ENCODE data around the gene CAST.
"Not testable (repeated sequence)": the region's sequence is repeated elsewhere in the genome, so short reads cannot be mapped to it uniquely, and the experiment has no call there.

The CAST gene

DNA sequence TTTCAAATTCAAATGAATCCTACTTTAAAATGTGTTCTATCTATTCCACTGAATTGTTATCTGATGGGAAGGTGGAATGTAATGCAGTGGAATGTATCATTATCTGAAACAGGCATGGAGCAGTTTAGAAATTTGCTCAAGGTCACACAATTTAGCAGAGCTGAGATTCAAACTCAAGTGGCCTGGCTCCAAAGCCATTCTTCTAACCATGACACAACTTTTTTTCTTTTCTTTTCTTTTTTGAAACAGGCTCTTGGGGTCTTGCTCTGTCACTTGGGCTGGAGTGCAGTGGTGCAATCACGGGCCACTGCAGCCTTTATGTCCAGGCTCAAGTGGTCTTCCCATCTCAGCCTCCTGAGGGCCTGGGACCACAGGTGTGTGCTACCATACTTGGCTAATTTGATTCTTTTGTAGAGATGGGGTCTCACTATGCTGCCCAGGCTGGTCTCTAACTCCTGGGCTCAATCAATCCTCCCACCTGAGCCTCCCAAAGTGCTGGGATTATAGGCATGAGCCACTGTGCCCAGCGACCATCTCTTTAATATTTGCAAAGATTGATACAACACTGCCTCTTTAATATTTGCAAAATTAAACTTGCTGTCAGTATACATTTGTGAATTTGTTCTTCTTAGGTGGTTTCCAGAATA is 50.0 kb downstream of the CAST start:
- no peak for DNase-seq (ENCODE audit: low read depth)

DNA sequence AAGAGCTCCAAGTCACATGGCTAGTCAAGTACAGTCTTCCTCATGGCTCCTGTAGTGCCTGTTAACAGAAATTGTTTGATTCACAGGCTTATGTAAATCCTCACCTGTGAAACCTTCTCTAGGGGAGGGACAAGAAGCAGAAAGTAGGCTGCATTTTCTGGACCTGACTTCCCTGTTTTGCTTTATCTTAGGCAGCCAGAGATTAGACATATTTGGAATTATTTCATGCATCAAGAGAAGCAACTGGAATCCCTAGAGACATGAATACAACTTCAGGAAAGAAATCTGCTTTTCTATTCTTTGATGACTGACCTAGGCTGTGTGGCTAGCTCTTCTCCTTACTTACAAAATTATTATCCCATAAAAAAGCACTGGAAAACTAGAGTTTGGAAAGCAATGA is 52.3 kb downstream of the CAST start:
- no peak for DNase-seq (ENCODE audit: low read depth)

DNA sequence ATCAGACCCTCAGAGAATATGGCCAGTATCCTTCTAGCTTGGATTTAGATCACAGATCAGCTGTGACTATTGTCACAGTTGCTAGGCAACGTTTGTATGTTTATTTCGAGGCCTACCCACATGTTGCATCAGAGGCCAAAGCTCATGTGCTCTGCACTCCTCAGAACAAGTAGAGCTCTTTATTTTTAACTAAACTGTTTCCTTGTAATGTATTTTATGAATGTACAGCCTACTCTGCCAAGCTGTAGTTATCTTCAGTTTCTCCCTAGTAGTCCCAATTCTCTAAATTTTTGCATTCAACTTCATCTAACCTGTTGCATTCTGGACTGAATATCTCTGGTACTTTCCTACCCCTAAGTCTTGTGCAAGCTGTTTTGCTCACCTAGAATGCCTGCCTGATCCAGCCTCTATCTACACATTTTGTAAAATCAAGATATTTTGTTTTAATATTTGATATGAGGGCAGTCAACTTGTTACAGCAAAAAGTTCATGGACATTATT is 52.8 kb downstream of the CAST start:
- DNase-seq (ENCODE audit: low read depth): no peak

DNA sequence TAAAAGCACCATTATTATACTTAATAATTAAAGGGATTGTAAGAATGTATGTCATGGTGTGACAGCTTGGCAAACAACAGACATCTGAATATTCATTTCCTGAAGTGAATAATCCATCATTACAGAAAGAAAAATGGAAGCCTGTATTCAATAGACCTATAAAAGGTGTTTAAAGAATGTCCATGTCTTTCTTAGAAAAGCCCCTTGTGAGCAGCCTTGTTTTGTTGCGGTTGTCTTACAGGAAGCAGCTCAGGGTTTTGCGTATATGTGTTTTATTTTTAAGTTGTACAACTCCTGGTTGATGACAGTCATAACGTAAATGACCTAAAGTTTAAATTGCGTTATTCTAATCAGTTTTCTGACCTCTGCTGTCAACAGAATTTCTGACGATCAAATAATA is 53.8 kb downstream of the CAST start:
- no peak for DNase-seq (ENCODE audit: low read depth)

DNA sequence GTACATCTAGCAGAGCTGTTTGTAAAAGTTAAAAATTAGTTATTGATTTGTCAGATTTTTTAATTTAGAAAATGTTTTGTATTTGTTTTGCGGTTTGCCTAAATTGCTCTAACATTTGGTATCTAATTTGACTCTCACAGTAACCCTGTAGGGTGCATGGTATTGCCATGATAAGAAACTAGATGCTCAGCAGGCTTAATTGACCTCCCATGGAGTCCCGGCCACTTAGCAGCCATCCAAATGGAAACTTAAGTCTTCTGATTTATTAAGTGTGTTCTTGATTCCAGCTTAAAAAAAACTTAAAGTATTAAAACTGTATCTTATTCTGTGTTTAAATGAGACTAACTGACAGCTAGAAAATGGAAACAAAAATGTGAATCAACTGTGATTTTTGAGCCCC is 54.5 kb downstream of the CAST start:
- no peak for DNase-seq (ENCODE audit: low read depth)

DNA sequence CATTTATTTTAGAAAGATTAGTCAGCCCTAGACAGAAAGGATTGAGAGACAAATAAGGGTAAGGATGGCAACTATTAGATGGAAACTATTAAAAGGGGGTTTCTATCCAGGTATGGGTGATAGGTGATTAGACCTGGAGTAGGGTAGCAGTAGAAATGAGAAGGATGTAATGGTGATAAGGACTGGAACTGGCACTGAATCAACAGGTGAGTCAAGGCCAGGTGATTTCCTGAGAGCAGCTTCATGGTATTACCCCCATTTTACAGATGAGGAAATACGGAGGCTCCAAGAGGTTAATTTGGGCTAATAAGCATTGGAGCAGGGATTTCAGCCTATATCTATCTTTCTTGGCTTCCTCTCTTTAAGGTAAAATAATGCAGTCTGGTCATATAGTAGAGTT is 55.7 kb downstream of the CAST start:
- no peak for DNase-seq (ENCODE audit: low read depth)

DNA sequence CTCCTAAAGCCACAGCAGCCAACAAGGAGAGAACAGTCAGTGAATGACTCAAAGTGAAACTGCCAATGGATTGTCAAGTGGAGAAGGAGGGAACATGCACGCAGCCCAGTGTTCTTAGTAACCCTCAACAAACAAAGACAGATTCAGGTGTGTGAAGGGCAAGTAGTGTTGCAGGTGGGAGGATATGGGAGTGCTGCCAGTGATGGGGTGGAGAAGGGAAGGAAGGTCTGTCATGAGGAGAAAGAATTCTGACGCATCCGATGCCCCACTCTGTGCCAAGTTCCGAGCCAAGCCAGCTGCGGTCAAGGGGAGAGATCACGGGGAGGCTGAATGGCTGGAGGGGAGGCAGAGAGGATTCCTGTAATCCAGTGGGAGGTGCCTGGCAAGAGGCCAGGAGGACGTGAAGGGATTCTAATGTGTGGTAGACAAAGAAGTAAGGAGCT is 56.5 kb downstream of the CAST start:
- DNase-seq (ENCODE audit: low read depth): no peak

DNA sequence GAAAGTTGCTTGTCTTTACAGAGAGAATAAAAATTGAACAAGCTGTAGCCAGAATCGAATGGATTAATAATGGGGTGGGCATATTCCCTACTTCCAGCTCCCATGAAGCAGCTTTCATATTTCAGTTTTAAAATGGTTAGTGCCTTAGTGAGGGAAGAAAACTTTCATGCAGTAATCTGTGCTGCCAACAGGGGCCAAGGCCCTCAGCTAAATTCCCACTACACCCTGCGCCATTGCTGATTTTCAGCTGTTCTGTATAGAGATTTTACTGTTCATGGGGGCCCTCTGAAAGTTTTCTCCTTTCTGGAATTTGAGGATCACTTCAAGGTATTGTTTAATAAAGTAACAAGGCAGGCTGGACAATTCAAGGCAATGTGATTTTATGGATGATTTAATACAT is 58.2 kb downstream of the CAST start:
- DNase-seq (ENCODE audit: low read depth): no peak

DNA sequence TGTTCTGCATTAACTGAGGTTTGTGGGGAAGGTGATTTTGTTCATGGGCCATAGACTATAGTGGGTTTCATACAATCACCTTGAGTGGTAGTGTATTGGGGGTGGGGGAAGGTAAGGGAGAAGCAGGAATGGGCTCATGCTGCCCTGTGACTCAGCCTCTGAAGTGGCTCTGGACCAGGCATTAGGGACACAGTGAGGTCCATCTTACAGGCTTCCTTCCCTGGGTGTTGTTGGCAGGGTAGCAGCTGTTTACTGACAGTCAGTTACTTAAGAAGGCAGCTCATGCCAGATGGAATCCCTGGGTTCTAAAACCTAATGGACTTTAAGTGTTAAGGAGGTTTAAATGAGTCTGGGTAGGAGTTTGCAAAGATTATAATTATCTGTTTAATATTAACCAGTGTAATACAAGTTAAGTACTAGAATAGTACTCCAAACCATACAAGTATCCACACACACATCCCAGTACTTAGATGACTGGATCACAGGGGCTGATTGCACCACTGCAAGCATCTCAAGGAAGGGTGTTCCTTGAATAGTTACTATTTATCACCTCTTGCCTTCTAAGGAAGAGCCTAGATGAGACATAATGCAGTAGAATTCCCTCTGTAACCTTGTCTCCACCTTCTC is 59.3 kb downstream of the CAST start:
- no peak for DNase-seq (ENCODE audit: low read depth)

DNA sequence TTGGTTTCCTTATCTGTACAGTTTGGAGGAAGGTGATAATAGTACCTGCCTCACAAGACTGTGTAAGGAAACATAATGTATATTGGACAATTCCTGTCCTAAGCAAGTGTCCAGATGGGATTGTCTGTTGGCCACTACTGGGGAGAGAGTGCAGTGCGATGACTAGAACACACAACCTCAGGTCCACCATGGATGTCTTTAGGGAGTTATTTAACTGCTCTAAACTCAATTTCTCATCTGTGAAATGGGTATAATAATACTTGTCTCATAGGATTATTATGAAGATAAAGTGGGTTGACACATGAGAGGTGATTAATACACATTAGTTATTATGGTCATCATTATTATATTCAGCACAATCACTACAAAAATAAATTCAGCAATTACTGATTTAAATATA is 63.1 kb downstream of the CAST start:
- no peak for DNase-seq (ENCODE audit: low read depth)

DNA sequence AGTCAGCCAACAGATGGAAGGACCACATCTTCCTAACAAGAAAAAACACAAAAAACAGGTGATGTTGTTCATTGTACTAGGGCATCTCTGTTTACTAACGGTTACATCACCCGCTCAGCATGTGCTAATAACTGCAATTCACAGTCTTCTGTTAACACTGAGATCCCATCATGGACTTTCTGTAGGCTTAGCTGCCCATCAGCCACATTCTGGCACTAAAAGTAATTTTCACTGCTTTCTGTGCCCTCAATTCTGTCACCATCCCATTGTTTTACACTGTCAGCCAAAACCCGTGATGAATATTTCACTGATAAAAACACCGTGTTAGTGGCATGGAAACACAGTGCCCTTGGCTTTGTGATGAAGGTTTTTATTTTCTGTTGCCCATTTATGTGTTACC is 64.6 kb downstream of the CAST start:
- DNase-seq (ENCODE audit: low read depth): no peak

DNA sequence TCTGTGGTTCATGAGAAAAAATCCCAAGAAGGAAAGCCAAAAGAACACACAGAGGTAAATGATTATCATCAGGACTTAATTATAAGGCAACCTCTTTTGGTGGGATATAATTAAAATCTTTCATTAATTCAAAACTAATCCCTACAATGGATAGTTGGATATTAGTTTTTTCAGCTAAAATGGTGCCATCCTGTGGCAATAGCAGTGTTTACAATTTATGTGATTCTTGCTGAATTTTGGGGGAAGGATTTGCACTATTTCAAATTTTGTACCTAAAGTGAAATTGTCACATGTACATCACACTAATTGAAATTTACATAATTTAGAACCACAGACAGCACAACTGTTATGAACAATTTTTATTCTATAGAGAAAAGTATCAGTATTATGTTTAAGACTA is 67.0 kb downstream of the CAST start:
- no peak for DNase-seq (ENCODE audit: low read depth)

DNA sequence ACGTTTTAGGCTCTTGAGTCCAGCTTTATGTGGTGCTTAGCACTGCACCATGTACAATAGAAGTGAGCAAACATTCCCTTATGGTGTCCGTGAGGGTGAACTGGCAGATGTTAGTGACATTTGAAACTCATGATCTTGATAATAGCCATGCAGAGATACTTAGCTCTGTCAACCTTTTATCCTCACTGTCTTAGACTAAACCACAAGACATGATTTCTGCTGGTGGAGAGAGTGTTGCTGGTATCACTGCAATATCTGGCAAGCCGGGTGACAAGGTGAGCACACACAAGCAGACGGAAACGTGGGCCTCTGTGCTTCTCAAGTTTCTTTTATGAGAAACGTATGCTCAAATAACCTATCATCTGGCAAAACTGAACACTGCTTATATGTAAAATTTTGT is 68.4 kb downstream of the CAST start:
- DNase-seq (ENCODE audit: low read depth): no peak

DNA sequence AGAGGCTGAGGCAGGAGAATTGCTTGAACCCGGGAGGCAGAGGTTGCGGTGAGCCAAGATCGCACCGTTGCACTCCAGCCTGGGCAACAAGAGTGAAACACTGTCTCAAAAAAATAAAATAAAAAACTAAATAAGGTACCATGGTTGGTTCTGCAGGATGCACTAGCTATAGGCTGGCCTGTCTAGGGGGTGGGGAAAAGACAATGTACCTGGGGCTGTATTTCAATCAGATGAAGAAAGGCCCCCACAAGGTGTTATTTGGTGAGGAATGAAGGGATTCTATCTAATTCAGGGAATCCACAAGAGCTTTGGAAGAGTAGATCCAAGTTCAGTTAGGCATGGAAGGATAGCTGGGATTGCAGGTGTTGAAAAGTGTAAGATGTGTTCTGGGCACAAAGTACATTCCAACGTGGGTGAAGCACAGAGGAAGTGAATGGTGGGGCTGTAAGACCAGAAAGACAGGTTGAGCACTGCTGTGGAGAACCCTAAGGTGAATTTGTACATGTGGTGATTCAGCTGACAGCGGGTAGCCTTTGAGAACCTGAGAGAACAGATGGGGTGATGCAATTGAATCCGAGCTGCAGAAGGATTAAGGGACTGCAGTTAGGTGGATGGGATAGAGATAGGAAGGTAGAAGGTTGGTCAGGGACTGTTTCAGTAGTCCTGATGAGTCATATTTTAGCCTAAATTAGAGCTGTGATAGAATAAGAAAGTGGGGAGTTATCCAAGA is 71.8 kb downstream of the CAST start:
- no peak for DNase-seq (ENCODE audit: low read depth)

DNA sequence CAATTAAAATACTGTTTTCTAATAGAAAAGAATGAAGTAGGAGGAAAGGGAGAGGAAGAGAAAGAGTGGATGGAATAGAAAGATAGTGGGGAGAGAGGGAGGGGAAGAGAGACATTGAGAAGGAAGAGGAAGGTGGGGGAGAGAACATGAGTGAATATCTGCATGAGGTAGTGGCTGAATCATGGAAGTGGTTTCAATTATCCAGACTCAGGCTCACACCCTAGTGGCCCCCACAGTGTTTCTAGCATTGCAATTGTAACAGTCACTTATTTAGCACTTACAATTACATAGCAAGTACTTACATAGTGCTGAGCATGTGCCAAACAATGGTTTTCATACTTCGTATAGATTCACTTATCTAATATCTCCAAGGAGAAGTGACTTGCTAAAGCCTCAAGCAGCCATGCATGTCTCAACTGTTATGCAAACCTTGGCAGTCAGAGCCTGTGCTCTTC is 72.7 kb downstream of the CAST start:
- DNase-seq (ENCODE audit: low read depth): no peak

DNA sequence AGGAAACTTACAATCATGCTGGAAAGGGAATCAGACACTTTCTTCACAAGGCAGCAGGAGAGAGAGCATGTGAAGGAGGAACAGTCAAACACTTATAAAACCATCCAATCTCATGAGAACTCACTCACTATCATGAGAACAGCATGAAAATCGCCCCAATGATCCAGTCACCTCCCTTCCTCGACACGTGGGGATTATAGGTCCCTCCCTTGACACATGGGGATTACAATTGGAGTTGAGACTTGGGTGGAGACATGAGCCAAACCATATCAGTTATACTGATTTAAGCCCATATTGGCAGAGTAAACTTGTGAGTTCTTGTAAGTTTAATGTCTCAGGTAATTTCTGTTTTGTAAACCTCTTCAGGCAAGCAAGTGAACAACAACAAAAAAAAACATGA is 74.8 kb downstream of the CAST start:
- no peak for DNase-seq (ENCODE audit: low read depth)

DNA sequence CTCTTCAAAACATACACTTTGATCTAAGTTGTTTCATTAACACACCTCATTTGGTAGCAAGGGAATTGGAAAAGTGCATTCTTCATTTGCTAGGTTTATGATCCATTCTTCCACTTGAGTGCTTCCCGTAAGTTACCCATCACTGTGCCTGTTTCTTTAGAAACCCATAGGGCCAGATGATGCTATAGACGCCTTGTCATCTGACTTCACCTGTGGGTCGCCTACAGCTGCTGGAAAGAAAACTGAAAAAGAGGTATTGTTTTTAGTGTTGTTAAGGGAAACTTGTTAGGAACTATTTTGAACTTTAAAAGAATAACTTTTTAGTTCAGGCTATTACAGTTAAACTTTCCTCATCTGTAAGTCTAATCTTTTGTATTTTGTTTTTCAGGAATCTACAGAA is 78.9 kb downstream of the CAST start:
- DNase-seq (ENCODE audit: low read depth): no peak

DNA sequence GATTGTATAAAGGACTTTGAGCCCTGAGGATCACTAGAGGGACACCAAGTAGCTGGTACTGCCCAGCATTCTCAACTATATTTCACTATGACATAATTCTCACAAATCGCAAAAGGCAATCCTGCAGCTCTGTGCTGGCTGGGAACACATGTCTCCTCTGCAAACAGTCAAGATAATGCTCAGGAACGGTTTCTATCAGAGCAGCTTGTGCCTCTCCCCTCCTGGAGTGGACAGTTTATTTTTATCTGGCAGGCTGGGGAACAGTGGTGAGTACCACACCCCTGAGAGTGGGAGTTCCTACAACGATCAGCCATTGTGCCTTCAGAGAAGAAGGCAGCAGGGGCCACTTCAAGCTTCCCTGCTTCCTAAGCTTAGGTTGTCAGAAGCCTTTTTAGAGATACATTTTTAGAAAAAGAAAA is 79.7 kb downstream of the CAST start:
- no peak for DNase-seq (ENCODE audit: low read depth)

DNA sequence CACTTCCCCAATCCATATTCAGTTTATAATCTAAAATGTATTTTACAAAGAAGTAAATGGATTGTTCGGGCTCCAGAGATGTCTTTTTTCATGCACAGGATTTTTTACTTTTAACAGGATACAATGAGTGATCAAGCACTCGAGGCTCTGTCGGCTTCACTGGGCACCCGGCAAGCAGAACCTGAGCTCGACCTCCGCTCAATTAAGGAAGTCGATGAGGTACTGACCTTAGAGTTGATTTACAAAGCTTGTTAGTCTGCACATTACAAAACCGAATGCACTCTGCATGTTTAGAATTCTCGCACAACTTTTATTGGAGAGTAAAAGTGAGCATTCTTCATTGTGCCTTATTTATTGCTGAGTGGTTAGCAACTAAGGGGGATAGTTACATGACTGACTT is 80.4 kb downstream of the CAST start:
- no peak for DNase-seq (ENCODE audit: low read depth)

DNA sequence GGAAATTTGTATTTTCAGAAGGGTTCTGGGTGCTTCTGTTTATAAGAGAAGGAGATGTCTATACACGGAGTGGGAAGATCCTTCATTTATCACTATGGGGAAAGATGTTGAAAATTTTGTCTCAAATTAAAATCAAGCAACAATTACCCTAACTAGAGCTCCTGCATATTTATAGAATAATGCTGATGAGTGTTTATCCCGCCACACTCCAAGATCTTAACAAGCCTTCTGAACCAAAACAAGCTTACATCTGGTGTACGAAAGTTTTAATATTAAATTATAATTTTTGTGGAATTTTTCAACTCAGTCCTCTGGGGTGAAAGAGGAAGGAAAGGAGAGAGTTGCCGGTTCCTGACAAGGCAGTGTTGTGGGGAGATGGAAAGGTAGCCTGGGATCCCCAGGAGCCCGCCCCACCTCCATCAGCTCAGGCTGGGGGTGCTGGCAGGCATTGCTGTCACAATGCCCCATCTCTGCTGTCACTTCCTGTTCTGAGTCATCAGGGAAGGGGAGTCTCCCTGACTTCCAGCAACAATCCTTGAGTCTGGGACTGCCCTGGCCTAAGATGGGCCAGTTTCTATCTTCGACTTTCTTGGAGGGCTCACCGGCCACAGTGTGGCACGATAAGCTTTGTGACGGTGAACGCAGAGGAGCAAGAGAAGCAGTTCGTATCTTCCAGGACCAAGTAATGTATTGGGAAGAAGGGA is 81.0 kb downstream of the CAST start:
- DNase-seq (ENCODE audit: low read depth): no peak

DNA sequence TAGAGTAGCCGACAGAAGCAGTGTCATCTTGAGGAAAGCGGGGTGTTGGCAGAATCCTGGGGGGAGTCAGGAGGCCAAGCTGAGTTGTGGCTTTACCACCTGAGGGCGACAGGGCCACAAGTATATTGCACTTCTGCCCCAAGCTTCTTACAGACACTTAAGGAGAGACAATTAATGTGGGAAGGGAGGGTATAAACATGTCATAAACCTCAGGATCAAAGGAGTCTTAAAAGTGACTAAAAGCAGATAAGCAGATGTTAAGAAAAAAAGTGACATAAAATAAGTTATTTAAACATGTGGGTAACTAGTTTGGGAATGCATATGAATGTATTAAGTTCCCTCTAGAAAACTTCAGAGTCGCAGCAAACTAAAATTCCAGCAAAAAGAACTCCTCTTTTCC is 81.6 kb downstream of the CAST start:
- DNase-seq (ENCODE audit: low read depth): no peak

DNA sequence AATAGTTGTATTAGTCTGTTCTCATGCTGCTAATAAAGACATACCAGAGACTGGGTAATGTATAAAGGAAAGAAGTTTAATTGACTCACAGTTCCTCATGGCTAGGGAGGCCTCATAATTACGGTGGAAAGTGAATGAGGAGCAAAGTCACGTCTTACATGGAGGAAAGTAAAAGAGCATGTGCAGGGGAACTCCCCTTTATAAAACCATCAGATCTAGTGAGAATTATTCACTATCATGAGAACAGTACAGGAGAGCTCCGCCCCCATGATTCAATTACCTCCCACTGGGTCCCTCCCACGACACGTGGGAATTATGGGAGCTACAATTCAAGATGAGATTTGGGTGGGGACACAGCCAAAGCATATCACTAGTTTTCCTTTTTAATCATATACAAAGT is 82.0 kb downstream of the CAST start:
- DNase-seq (ENCODE audit: low read depth): not testable (repeated sequence)

DNA sequence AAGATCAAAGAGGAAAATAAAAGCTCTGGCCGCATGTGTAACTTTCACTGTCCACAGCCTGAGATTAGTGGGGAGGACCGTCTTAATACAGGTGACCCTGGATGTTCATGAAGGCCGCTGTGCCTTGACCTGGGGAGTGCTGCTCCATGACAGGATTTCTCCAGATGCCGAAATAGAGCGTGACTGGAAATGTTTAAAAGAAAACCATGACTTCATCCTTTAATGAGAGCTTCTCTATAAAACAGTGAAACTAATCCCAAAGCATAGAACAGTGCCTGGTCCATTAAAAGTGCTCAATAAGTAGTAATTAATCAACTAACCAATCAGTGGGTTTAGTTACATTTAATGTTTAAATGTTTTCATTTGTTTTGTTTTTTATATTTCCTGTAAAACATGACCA is 82.8 kb downstream of the CAST start:
- DNase-seq (ENCODE audit: low read depth): no peak

Measured in stimulated activated CD8-positive, alpha-beta memory T cell treated with anti-CD3 and anti-CD28 coated beads, Interleukin-12 subunit alpha, Interleukin-12 subunit beta, amount 100 ng/mL, for 4 hours (primary cell).